NCI-H526 treated with DMSO at 0.1 percent for 48 hours (cell line): ENCODE measurements around the gene EFCAB8.

Source experiments
- DNase-seq: peaks from one replicate; lab custom pipeline; 2025; lab: John Stamatoyannopoulos, UW

Gene EFCAB8

DNA sequence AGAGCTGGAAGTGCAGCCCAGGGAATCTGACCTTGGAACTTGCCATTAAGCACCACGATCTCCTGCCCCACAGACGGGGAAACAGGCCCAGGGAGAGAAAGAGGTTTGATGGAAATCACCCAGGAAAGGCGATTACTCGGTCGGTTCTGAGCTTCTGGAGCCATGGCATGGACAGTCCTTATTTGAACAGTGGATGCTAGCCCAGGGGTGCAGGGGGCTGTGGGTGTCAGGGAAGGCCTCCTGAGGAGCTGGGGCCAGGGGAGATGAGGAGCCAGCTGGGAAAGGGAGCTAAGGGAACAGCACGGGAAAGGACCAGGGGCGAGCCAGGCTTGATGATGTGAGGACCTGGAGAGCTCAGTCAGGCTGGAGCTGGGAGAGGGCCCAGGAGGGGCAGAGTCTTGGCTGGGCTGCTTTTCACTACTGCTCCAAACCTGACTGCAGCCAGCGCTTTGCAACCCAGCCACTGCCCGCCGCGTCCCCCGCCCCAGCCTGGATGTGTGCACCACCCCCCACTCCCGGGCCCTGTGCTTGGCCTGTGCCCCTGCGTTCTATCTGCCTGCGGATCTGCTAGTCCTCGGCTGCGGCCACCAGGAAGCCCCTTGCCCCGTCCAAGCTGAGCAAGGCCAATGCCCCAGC is 127.7 kb downstream of the EFCAB8 start:
- DNase-seq: no peak

DNA sequence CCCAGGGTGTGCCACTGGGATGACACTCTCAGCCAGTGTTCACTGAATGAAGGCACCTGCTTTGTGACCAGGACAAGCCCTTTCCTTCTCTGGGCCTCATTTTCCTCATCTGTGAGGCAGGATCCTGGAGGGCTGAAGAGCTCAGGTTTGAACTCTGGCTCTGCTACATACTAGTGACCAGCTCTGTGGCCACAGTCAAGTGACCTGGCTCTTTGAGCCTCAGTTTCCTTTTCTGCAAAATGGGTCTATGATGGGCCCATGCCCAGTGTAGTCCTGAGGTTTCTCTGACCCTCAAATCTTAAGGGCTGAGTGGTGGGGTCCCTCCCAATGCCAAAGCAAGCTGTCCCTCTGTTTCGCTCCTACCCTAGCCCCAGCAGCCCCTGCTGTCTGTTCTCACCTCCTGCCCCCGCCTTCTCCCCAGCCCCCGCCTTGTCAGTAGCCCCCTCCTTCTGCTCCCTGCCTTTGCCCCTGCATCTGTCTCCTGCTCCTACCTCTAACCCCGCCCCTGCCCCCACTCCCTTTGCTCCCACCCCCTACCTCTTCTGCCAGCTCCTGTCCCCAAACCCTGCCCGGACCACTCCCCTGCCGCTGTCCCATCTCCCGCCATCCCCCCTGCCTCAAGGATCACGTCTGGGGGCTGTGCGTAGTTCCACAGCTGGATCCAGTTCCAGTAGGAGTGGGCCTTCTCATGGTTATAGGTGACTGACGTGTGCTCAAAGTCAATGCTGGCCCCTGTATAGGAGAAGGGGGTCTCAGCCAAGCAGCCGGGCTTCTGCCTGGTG is 128.5 kb downstream of the EFCAB8 start:
- DNase-seq: no peak

DNA sequence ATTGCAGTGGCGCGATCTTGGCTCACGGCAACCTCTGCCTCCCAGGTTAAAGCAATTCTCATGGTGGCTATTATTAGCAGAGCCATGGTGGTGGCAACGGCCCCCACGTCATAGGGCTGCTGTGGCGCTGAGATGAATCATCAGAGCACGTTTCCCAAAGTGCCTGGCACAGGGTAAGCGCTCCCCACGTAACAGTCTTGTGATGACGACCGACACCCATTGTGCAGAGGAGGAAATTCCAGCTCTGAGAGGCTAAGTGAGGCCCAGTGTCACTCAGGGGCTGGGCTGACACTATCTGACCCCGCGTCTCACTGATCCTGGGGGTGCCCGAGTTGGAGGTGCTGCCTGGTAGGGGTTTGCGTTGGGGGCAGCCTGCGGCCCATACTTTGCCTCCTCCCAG is 129.3 kb downstream of the EFCAB8 start:
- no peak for DNase-seq

DNA sequence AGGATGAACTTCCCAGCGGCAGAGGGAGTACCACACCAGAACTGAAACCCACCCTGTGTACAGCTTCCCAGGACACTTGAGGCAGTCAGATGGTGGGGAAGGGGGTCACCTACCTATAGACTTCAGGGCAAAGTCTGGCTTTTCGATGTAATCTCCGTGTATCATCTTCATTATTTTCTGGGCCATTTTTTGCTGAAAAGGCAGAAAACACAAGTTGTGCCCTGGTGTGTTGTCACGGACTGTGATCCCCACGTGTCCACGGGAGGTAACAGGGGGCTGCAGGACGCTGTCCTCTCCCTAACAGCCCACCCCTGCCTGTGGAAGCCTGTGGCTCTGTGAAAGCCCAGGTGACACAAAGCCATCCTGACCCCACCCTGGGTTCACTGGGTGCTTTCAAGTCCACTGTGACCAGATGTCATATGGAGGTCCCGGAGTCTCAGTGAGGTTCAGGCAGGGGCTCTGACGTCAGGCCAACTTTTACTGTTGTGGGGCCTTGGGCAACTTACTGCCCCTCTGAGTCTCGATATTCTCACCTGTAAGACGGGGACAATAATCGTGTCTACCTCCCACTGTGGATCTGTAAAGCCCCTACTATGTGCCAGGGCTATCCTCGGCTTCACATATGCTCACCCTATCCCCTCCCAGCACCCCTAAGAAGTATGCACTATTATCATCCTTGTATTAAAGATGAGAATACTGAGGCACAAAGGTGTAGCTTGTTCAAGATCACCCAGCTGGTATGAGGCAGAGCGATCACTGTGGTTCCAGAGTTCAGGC is 131.0 kb downstream of the EFCAB8 start:
- DNase-seq: no peak

GRCh38 chr20:32990426-32990825 is 131.7 kb downstream of the EFCAB8 start:
- DNase-seq: no peak

- DNase-seq: no peak
Measured at GRCh38 chr20:32991383-32991782, 132.7 kb downstream of the EFCAB8 start.

GRCh38 chr20:32991792-32992641 is 133.3 kb downstream of the EFCAB8 start:
- no peak for DNase-seq

DNA sequence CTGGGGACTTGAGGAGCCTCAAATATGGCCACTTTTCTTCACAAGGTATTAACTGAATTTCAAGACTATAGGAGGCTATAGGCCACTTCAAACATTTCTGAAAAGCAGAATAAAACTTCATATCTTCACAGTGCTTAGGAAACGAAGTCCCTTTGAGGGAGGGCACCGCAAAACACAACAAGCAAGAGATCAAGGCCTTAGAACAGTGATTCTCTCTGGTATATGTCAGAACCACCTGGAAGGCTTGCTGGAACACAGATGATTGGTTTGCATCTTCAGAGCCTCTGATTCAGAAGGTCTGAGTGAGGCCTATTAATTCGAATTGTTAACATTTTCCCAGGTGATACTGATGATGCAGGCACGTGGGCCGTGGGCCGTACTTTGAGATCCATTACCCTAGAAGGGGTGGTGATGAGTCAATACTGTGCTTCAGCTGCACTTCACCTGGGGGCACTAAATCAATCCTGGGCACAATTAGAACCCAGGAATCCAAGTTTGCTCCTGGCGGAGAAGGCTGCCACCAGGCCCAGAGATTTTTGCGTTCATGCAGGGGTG is 134.8 kb downstream of the EFCAB8 start:
- no peak for DNase-seq

DNA sequence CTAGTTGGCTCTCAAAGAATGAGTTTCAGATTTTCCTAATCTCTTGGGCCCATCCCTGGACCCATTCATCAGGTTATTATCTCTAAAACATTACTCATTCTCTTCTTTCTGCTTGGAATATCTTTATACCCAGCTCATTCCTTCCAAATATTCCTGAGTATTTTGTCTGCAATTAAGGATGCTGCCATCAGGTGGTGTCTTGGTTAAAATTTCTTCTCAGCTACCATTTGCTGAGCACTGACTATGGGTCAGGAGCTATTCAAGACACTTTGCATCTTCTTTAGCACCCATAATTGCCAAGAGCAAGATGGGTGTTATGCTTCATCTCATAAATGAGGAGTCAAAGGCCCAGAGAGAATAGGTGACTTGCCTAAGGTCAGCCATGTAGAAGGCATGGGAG is 137.1 kb downstream of the EFCAB8 start:
- DNase-seq: no peak

DNA sequence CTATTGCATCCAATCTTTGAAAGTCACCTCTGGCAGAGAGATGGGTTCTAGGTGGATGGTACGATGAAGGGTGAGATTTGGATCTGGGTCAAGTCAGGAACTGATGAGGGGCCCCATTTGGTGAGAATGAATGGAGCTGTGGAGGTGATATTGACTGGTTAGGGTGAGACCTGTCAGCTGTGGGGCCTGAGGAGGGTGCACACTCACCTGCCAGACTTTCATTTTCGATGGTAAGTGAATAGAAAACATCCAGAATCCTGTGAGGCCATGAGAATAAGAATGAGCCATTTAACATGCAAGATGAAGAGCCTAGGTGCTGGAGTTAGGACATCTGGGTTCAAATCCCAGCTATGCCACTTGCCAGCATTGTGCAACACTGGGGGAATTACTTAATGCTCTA is 138.7 kb downstream of the EFCAB8 start:
- DNase-seq: no peak

GRCh38 chr20:32999603-33000250 is 141.0 kb downstream of the EFCAB8 start:
- no peak for DNase-seq

- no peak for DNase-seq
Measured at GRCh38 chr20:33000802-33001466, 142.2 kb downstream of the EFCAB8 start.

DNA sequence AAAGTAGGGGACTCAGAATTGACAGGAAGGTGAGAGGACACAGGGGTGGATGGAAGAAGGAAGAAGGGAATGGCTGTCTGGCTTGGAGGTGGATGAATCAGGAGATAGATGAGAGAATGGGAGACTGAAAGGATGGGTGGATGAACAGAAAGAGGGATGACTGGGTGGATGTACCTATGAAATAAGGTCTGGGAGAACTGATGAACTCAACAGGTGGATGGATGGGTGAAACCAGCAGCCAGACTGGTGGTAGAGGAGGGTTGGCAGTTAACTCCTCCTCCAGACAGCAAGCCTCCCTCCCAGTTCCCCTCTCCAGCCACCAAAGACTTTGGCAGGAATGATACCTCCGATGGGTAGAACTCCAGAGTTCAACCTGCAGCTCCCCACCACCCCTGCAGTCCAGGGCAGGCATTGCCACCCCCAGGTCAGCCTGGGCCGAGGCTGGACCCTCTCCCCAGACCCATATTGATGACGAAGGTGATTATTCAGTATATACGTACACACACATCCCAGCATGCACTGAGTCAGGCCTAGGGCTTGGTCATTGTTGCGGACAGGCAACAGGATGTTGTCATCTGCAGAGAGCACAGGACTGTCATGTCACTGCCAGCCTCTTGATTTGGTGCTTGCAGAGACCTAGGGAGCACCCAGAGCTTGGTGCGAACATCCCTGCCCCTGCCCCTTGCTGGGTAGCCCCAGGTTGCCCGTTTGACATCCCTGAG is 143.5 kb downstream of the EFCAB8 start:
- DNase-seq: no peak

GRCh38 chr20:33004141-33004751 is 145.5 kb downstream of the EFCAB8 start, which contains the start of gene SUN5:
SUN5 (minus strand) TSS chr20:33004433; CDS start chr20:33004340, 93 bp downstream.
- no peak for DNase-seq

GRCh38 chr20:33005132-33005566 is 146.4 kb downstream of the EFCAB8 start:
- DNase-seq: peak; percentile 16

- no peak for DNase-seq
Measured at GRCh38 chr20:33005908-33006775, 147.4 kb downstream of the EFCAB8 start.

GRCh38 chr20:33006776-33007375 is 148.2 kb downstream of the EFCAB8 start:
- no peak for DNase-seq
